GM12878 (cell line): ENCODE measurements around the gene PHF10.

Experiments used
- BRCA1 ChIP-seq: IDR thresholded peaks from 2 replicates; pipeline ENCODE4 v1.6.1; 2011; ENCODE audit warnings: low read depth, low read length, improper control_type of control experiment
- NBN ChIP-seq: fragments of 450-650 bp; IDR thresholded peaks from 2 replicates; pipeline ENCODE4 v1.6.1; 2016
- POLR2AphosphoS2 ChIP-seq: IDR thresholded peaks from 2 replicates; pipeline ENCODE4 v1.6.1; 2011; ENCODE audit warnings: low read depth, mild to moderate bottlenecking, low read length, improper control_type of control experiment, moderate library complexity
- ZBED1 ChIP-seq: IDR thresholded peaks from 2 replicates; pipeline ENCODE4 v1.6.1; 2016; ENCODE audit warnings: borderline replicate concordance
- ZZZ3 ChIP-seq: IDR thresholded peaks from 2 replicates; pipeline ENCODE4 v1.6.1; 2011; ENCODE audit warnings: low read depth; ENCODE audit not compliant: control insufficient read depth, insufficient read length
- TF ChIP-seq, protein P1 (sequence below): IDR thresholded peaks from 2 replicates; pipeline ENCODE4 v1.6.1; 2011; ENCODE audit warnings: borderline replicate concordance, low read depth, mild to moderate bottlenecking, moderate library complexity, mixed read lengths, low read length; ENCODE audit not compliant: insufficient read depth; ENCODE audit errors: extremely low read length
- TF ChIP-seq, protein P2 (sequence below): fragments of 450-650 bp; IDR thresholded peaks from 2 replicates; pipeline ENCODE4 v1.6.1; 2018; ENCODE audit warnings: mild to moderate bottlenecking, low read depth, moderate library complexity; ENCODE audit not compliant: partially characterized antibody

DNA sequence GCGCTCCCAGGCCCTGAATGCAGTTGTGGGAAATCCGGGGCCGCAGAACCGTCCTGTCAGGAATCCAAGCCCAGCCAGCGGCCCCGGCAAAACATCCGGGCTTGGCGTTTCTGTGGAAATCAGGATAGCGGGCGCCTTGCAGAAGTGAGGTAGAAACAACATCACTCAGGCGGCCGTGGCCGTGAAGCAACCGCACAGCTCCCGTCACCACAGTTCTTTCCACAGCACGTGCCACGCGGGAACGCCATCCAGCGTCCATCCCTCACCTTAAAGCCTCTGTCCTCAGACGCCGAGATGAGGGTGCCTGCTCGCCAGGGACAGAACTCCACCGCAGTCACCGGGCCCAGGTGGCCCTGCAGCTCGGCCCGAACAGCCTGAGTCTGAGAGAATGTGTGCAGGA lies 56.6 kb downstream of the PHF10 start:
- TF ChIP-seq POLR2AphosphoS2 = no peak
- TF ChIP-seq, protein P1, sequence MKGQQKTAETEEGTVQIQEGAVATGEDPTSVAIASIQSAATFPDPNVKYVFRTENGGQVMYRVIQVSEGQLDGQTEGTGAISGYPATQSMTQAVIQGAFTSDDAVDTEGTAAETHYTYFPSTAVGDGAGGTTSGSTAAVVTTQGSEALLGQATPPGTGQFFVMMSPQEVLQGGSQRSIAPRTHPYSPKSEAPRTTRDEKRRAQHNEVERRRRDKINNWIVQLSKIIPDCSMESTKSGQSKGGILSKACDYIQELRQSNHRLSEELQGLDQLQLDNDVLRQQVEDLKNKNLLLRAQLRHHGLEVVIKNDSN = no peak
- no peak for TF ChIP-seq BRCA1
- TF ChIP-seq, protein P2, sequence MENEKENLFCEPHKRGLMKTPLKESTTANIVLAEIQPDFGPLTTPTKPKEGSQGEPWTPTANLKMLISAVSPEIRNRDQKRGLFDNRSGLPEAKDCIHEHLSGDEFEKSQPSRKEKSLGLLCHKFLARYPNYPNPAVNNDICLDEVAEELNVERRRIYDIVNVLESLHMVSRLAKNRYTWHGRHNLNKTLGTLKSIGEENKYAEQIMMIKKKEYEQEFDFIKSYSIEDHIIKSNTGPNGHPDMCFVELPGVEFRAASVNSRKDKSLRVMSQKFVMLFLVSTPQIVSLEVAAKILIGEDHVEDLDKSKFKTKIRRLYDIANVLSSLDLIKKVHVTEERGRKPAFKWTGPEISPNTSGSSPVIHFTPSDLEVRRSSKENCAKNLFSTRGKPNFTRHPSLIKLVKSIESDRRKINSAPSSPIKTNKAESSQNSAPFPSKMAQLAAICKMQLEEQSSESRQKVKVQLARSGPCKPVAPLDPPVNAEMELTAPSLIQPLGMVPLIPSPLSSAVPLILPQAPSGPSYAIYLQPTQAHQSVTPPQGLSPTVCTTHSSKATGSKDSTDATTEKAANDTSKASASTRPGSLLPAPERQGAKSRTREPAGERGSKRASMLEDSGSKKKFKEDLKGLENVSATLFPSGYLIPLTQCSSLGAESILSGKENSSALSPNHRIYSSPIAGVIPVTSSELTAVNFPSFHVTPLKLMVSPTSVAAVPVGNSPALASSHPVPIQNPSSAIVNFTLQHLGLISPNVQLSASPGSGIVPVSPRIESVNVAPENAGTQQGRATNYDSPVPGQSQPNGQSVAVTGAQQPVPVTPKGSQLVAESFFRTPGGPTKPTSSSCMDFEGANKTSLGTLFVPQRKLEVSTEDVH = no peak
- TF ChIP-seq ZZZ3 = no peak
- TF ChIP-seq ZBED1 = no peak
- no peak for TF ChIP-seq NBN
